Measurements from ENCODE around the gene EZR. TPM values are rescaled to one million over a fixed set of nuclear protein-coding genes. Genes with fewer than 3 reads are reported as not detected.

EZR gene
- total and polyA plus RNA-seq, 2 of the 13 experiments (the other 11 are each of a cell fraction or from before 2014, with no cell fraction given): 34.7 to 60.3 TPM

GRCh38 chr6:158853072-158853879, 34.1 kb upstream of the EZR start (continued):
- no peak for TF ChIP-seq HMGXB3 (CRISPR knock-in tag; IDR thresholded peaks at IDR 0.05; ENCODE audit: borderline replicate concordance)
- no peak for TF ChIP-seq ZNF891 (CRISPR knock-in tag; IDR thresholded peaks at IDR 0.05)
- no peak for TF ChIP-seq ZNF570 (CRISPR knock-in tag; IDR thresholded peaks at IDR 0.05; ENCODE audit: borderline replicate concordance)
- no peak for TF ChIP-seq POLR2A (IDR thresholded peaks at IDR 0.05; ENCODE audit: insufficient read depth in 1 of 2, low read depth in 2 of 2, low read length in 2 of 2)
- peak; percentile 74; the same call in 1 of the 2 replicates for TF ChIP-seq SMAD3 (CRISPR knock-in tag; IDR thresholded peaks at IDR 0.05)
- TF ChIP-seq ZNF639 (CRISPR knock-in tag; conservative IDR thresholded peaks at IDR 0.05): no peak
- peak; percentile 59; the same call in 1 of the 2 replicates for TF ChIP-seq HMG20B (CRISPR knock-in tag; conservative IDR thresholded peaks at IDR 0.05)
- TF ChIP-seq CAMTA2 (CRISPR knock-in tag; IDR thresholded peaks at IDR 0.05; ENCODE audit: borderline replicate concordance): no peak
- TF ChIP-seq WIZ (CRISPR knock-in tag; IDR thresholded peaks at IDR 0.05): no peak
- no peak for TF ChIP-seq ZNF17 (CRISPR knock-in tag; IDR thresholded peaks at IDR 0.05)
- TF ChIP-seq ZNF510 (CRISPR knock-in tag; IDR thresholded peaks at IDR 0.05; ENCODE audit: low read depth): no peak
- TF ChIP-seq ZNF614 (CRISPR knock-in tag; IDR thresholded peaks at IDR 0.05; ENCODE audit: borderline replicate concordance): peak; percentile 37; the same call in 1 of the 2 replicates
- peak; percentile 77; the same call in 1 of the 2 replicates for TF ChIP-seq YEATS2 (CRISPR knock-in tag; IDR thresholded peaks at IDR 0.05; ENCODE audit: borderline replicate concordance)
- TF ChIP-seq ZNF766 (CRISPR knock-in tag; IDR thresholded peaks at IDR 0.05; ENCODE audit: borderline replicate concordance): no peak
- TF ChIP-seq TBX2 (CRISPR knock-in tag; IDR thresholded peaks at IDR 0.05; ENCODE audit: borderline replicate concordance): peak; percentile 97
- TF ChIP-seq NFIB (CRISPR knock-in tag; IDR thresholded peaks at IDR 0.05; ENCODE audit: borderline replicate concordance): no peak
- 0 out of 2 replicates have a peak, but pooled peaks have one; percentile 31 for TF ChIP-seq GATAD1 (CRISPR knock-in tag; IDR thresholded peaks at IDR 0.05)
- TF ChIP-seq PHF5A (CRISPR knock-in tag; IDR thresholded peaks at IDR 0.05; ENCODE audit: low read depth, unreplicated experiment): no peak
- TF ChIP-seq ATF3 (CRISPR knock-in tag; IDR thresholded peaks at IDR 0.05): peak; percentile 48; the same call in 1 of the 2 replicates
